ENCODE measurements around the gene STPG1. TPM values are rescaled to one million over a fixed set of nuclear protein-coding genes. Genes with fewer than 3 reads are reported as not detected.

The STPG1 gene
- total and polyA plus RNA-seq, 2 of the 13 experiments (the other 11 are each of a cell fraction or from before 2014, with no cell fraction given): 3.4 to 4.3 TPM

DNA sequence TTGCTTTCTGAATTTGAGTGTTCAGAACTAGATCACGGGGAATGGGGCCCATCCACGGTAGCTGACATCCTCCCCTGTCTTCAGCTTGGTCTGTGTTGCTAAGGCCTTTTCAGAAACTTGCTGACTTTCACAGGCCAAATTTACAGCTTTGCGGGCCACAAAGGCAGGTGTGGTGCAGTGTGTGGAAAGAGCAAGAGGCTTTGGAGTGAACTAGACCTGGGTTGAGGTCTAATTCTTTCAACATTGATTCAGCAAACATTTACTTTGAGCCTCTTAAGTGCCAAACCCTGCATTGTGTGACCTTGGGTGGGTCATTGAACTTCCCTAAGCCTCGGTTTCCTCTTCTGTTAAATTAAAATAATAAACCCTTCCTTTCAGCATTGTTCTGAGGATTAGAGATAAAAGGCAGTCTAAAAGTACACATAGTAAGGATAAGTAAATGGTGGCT is 24.3 kb downstream of the STPG1 start (continued):
- TF ChIP-seq, protein P1, sequence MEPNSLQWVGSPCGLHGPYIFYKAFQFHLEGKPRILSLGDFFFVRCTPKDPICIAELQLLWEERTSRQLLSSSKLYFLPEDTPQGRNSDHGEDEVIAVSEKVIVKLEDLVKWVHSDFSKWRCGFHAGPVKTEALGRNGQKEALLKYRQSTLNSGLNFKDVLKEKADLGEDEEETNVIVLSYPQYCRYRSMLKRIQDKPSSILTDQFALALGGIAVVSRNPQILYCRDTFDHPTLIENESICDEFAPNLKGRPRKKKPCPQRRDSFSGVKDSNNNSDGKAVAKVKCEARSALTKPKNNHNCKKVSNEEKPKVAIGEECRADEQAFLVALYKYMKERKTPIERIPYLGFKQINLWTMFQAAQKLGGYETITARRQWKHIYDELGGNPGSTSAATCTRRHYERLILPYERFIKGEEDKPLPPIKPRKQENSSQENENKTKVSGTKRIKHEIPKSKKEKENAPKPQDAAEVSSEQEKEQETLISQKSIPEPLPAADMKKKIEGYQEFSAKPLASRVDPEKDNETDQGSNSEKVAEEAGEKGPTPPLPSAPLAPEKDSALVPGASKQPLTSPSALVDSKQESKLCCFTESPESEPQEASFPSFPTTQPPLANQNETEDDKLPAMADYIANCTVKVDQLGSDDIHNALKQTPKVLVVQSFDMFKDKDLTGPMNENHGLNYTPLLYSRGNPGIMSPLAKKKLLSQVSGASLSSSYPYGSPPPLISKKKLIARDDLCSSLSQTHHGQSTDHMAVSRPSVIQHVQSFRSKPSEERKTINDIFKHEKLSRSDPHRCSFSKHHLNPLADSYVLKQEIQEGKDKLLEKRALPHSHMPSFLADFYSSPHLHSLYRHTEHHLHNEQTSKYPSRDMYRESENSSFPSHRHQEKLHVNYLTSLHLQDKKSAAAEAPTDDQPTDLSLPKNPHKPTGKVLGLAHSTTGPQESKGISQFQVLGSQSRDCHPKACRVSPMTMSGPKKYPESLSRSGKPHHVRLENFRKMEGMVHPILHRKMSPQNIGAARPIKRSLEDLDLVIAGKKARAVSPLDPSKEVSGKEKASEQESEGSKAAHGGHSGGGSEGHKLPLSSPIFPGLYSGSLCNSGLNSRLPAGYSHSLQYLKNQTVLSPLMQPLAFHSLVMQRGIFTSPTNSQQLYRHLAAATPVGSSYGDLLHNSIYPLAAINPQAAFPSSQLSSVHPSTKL (CRISPR knock-in tag; IDR thresholded peaks at IDR 0.05): peak; percentile 41; the same call in 1 of the 2 replicates
- TF ChIP-seq ZNF546 (CRISPR knock-in tag; conservative IDR thresholded peaks at IDR 0.05): no peak
- peak; percentile 41; the same call in 1 of the 2 replicates for TF ChIP-seq BCL6 (CRISPR knock-in tag; IDR thresholded peaks at IDR 0.05)
- no peak for TF ChIP-seq ZNF605 (CRISPR knock-in tag; IDR thresholded peaks at IDR 0.05)
- peak; percentile 30; the same call in 1 of the 2 replicates for TF ChIP-seq GATAD2A (CRISPR knock-in tag; IDR thresholded peaks at IDR 0.05)
- TF ChIP-seq EP300 (IDR thresholded peaks at IDR 0.05; ENCODE audit: low read depth in 2 of 2, low read length in 2 of 2): peak in 1 of 2 experiments; percentile 65; a peak in 2 of 4 replicates
- TF ChIP-seq EP300 (CRISPR knock-in tag; IDR thresholded peaks at IDR 0.05; ENCODE audit: borderline replicate concordance): no peak
- TF ChIP-seq, protein P2, sequence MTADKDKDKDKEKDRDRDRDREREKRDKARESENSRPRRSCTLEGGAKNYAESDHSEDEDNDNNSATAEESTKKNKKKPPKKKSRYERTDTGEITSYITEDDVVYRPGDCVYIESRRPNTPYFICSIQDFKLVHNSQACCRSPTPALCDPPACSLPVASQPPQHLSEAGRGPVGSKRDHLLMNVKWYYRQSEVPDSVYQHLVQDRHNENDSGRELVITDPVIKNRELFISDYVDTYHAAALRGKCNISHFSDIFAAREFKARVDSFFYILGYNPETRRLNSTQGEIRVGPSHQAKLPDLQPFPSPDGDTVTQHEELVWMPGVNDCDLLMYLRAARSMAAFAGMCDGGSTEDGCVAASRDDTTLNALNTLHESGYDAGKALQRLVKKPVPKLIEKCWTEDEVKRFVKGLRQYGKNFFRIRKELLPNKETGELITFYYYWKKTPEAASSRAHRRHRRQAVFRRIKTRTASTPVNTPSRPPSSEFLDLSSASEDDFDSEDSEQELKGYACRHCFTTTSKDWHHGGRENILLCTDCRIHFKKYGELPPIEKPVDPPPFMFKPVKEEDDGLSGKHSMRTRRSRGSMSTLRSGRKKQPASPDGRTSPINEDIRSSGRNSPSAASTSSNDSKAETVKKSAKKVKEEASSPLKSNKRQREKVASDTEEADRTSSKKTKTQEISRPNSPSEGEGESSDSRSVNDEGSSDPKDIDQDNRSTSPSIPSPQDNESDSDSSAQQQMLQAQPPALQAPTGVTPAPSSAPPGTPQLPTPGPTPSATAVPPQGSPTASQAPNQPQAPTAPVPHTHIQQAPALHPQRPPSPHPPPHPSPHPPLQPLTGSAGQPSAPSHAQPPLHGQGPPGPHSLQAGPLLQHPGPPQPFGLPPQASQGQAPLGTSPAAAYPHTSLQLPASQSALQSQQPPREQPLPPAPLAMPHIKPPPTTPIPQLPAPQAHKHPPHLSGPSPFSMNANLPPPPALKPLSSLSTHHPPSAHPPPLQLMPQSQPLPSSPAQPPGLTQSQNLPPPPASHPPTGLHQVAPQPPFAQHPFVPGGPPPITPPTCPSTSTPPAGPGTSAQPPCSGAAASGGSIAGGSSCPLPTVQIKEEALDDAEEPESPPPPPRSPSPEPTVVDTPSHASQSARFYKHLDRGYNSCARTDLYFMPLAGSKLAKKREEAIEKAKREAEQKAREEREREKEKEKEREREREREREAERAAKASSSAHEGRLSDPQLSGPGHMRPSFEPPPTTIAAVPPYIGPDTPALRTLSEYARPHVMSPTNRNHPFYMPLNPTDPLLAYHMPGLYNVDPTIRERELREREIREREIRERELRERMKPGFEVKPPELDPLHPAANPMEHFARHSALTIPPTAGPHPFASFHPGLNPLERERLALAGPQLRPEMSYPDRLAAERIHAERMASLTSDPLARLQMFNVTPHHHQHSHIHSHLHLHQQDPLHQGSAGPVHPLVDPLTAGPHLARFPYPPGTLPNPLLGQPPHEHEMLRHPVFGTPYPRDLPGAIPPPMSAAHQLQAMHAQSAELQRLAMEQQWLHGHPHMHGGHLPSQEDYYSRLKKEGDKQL (CRISPR knock-in tag; IDR thresholded peaks at IDR 0.05; ENCODE audit: low read depth): 0 out of 2 replicates have a peak, but pooled peaks have one; percentile 23
- peak; percentile 44; the same call in 1 of the 2 replicates for TF ChIP-seq RXRA (CRISPR knock-in tag; IDR thresholded peaks at IDR 0.05)
- no peak for TF ChIP-seq PAX8 (CRISPR knock-in tag; IDR thresholded peaks at IDR 0.05; ENCODE audit: borderline replicate concordance)
- peak; percentile 57; the same call in 1 of the 2 replicates for TF ChIP-seq TCF7 (IDR thresholded peaks at IDR 0.05; ENCODE audit: low read depth)
- TF ChIP-seq ISL2 (CRISPR knock-in tag; IDR thresholded peaks at IDR 0.05): peak; percentile 70; the same call in 1 of the 2 replicates
- peak; percentile 51; the same call in 1 of the 2 replicates for TF ChIP-seq RXRB (CRISPR knock-in tag; IDR thresholded peaks at IDR 0.05; ENCODE audit: borderline replicate concordance)

Measured in HepG2 (cell line).